ENCODE data around the gene KERA. TPM values are rescaled to one million over a fixed set of nuclear protein-coding genes. Genes with fewer than 3 reads are reported as not detected.

Gene KERA
- total and polyA plus RNA-seq, 2 donors (not counting 1 experiment from before 2014, with no cell fraction given): not detected

GRCh38 chr12:91019455-91019854, 38.4 kb downstream of the KERA start:
- Histone ChIP-seq H3K27me3 (replicated peaks in 1 of 4; ENCODE audit: control extremely low read depth in 1 of 4, control insufficient read depth in 3 of 4, insufficient read depth in 4 of 4, low read length in 3 of 4) (peaks cover 0 to 3% (median 0%) of the 10 kb centered on the region in 4 experiments), H3K79me2 (ENCODE audit: control insufficient read depth, insufficient read depth, low read length) (no peaks in the 10 kb centered on the region), H4K20me1 (ENCODE audit: control insufficient read depth, insufficient read depth, low read length, poor library complexity, severe bottlenecking) (no peaks in the 10 kb centered on the region), H3K9ac (ENCODE audit: low read length) (no peak overlapping the region), H3K9me3 (ENCODE audit: control extremely low read depth in 1 of 3, control insufficient read depth in 2 of 3, insufficient read depth in 1 of 3, low read length in 2 of 3) (no peaks in the 10 kb centered on the region), H3K36me3 (replicated peaks in 1 of 2; ENCODE audit: control extremely low read depth in 1 of 2, control insufficient read depth in 1 of 2, extremely low read depth in 1 of 2, insufficient read depth in 2 of 2, low read length in 1 of 2) (no peaks in the 10 kb centered on the region), H3K27ac (ENCODE audit: low read length in 2 of 2) (no peak overlapping the region), H3K4me2 (replicated peaks; ENCODE audit: low read depth, low read length, poor library complexity, severe bottlenecking) (no peak overlapping the region), H2AFZ (ENCODE audit: insufficient read depth, low read depth, low read length, poor library complexity, severe bottlenecking) (no peak overlapping the region), H3K4me1 (ENCODE audit: control insufficient read depth in 2 of 2, insufficient read depth in 2 of 2, low read length in 2 of 2) (no peaks in the 10 kb centered on the region), H3K4me3 (ENCODE audit: control extremely low read depth in 1 of 5, extremely low read depth in 1 of 5, insufficient read depth in 1 of 5, low read depth in 2 of 5, low read length in 4 of 5) (no peak overlapping the region)
- no peak for DNase-seq
- Mint-ChIP-seq H3K27me3 (peaks cover 3% of the 10 kb centered on the region), H3K4me1 (no peaks in the 10 kb centered on the region), H3K27ac (no peak overlapping the region), H3K9me3 (ENCODE audit: insufficient read depth) (no peaks in the 10 kb centered on the region), H3K4me3 (no peak overlapping the region)
- CTCF ChIA-PET: no interaction called here
- TF ChIP-seq EZH2 (IDR thresholded peaks at IDR 0.05; ENCODE audit: borderline replicate concordance, insufficient read depth, low read depth, low read length, poor library complexity, severe bottlenecking) (no peak), CTCF (IDR thresholded peaks at IDR 0.05) (no peak)
- WGBS (ENCODE audit: insufficient coverage): 75% methylated on average over 1 of the region's 4 CpGs
- POLR2A ChIA-PET: no interaction called here
- intact Hi-C loops (cut with micrococcal nuclease): no loop called here
- ATAC-seq (ENCODE audit: low read depth): no peak

GRCh38 chr12:91017511-91018263, 40.1 kb downstream of the KERA start:
- Histone ChIP-seq H3K27ac (ENCODE audit: low read length in 2 of 2) (no peak overlapping the region), H4K20me1 (ENCODE audit: control insufficient read depth, insufficient read depth, low read length, poor library complexity, severe bottlenecking) (no peaks in the 10 kb centered on the region), H3K9ac (ENCODE audit: low read length) (no peak overlapping the region), H2AFZ (ENCODE audit: insufficient read depth, low read depth, low read length, poor library complexity, severe bottlenecking) (no peak overlapping the region), H3K9me3 (ENCODE audit: control extremely low read depth in 1 of 3, control insufficient read depth in 2 of 3, insufficient read depth in 1 of 3, low read length in 2 of 3) (no peaks in the 10 kb centered on the region), H3K27me3 (replicated peaks in 1 of 4; ENCODE audit: control extremely low read depth in 1 of 4, control insufficient read depth in 3 of 4, insufficient read depth in 4 of 4, low read length in 3 of 4) (peaks cover 0 to 3% (median 0%) of the 10 kb centered on the region in 4 experiments), H3K79me2 (ENCODE audit: control insufficient read depth, insufficient read depth, low read length) (no peaks in the 10 kb centered on the region), H3K4me1 (ENCODE audit: control insufficient read depth in 2 of 2, insufficient read depth in 2 of 2, low read length in 2 of 2) (no peaks in the 10 kb centered on the region), H3K36me3 (replicated peaks in 1 of 2; ENCODE audit: control extremely low read depth in 1 of 2, control insufficient read depth in 1 of 2, extremely low read depth in 1 of 2, insufficient read depth in 2 of 2, low read length in 1 of 2) (no peaks in the 10 kb centered on the region), H3K4me2 (replicated peaks; ENCODE audit: low read depth, low read length, poor library complexity, severe bottlenecking) (no peak overlapping the region), H3K4me3 (ENCODE audit: control extremely low read depth in 1 of 5, extremely low read depth in 1 of 5, insufficient read depth in 1 of 5, low read depth in 2 of 5, low read length in 4 of 5) (no peak overlapping the region)
- H3K27me3 Mint-ChIP-seq: peaks cover 3% of the 10 kb centered on the region
- ATAC-seq (ENCODE audit: low read depth): no peak
- intact Hi-C loops (cut with micrococcal nuclease): no loop called here
- ChIA-PET CTCF (no interaction called here), POLR2A (no interaction called here)
- WGBS (ENCODE audit: insufficient coverage): no CpG with 5 or more reads among the region's 5 CpGs
- H3K9me3 Mint-ChIP-seq (ENCODE audit: insufficient read depth): no peaks in the 10 kb centered on the region
- no peaks in the 10 kb centered on the region for H3K4me1 Mint-ChIP-seq
- no peak for TF ChIP-seq CTCF (IDR thresholded peaks at IDR 0.05)
- no peak for TF ChIP-seq EZH2 (IDR thresholded peaks at IDR 0.05; ENCODE audit: borderline replicate concordance, insufficient read depth, low read depth, low read length, poor library complexity, severe bottlenecking)
- no peak for DNase-seq
- H3K4me3 Mint-ChIP-seq: no peak overlapping the region
- H3K27ac Mint-ChIP-seq: no peak overlapping the region
